GM21825 (cell line): Measurements from ENCODE around the gene B4GAT1.
"Not testable (repeated sequence)": the region's sequence is repeated elsewhere in the genome, so short reads cannot be mapped to it uniquely, and the experiment has no call there.

ENCODE experiments used
- ATAC-seq: cut with Tn5 transposase; IDR thresholded peaks from one replicate; pipeline ENCODE4 v1.9.1; 2021; ENCODE audit warnings: mild to moderate bottlenecking, moderate library complexity; ENCODE audit not compliant: unreplicated experiment

B4GAT1 gene

GRCh38 chr11:66347425-66348276 lies at the start of gene B4GAT1:
TSS of gene B4GAT1 (minus strand) at chr11:66347629. CDS start at chr11:66347545, 84 bp downstream.
- peak; percentile 30 for ATAC-seq

- no peak for ATAC-seq
Observed at GRCh38 chr11:66393954-66394353, 46.5 kb upstream of the B4GAT1 start.

GRCh38 chr11:66391322-66391721 lies 43.9 kb upstream of the B4GAT1 start:
- no peak for ATAC-seq

- ATAC-seq: no peak
Observed at GRCh38 chr11:66388780-66389386, 41.5 kb upstream of the B4GAT1 start.

GRCh38 chr11:66386171-66387069 lies 39.0 kb upstream of the B4GAT1 start:
- ATAC-seq: no peak

- ATAC-seq: not testable (repeated sequence)
Observed at GRCh38 chr11:66384316-66384715, 36.9 kb upstream of the B4GAT1 start.

- ATAC-seq: not testable (repeated sequence)
Observed at GRCh38 chr11:66380264-66380663, 32.8 kb upstream of the B4GAT1 start.

- ATAC-seq: not testable (repeated sequence)
Observed at GRCh38 chr11:66373690-66374287, 26.4 kb upstream of the B4GAT1 start.

GRCh38 chr11:66373265-66373664 lies 25.8 kb upstream of the B4GAT1 start:
- no peak for ATAC-seq

GRCh38 chr11:66371627-66372415 lies 24.4 kb upstream of the B4GAT1 start, which contains the start of gene SLC29A2:
TSS of gene SLC29A2 (minus strand) at chr11:66371760. CDS start at chr11:66371591, 169 bp downstream.
- ATAC-seq: peak; percentile 82

GRCh38 chr11:66369073-66369894 lies 21.9 kb upstream of the B4GAT1 start:
- no peak for ATAC-seq

GRCh38 chr11:66368484-66368883 lies 21.1 kb upstream of the B4GAT1 start:
- ATAC-seq: no peak

GRCh38 chr11:66367561-66368312 lies 20.3 kb upstream of the B4GAT1 start:
- no peak for ATAC-seq

- no peak for ATAC-seq
Observed at GRCh38 chr11:66366844-66367477, 19.5 kb upstream of the B4GAT1 start.

- no peak for ATAC-seq
Observed at GRCh38 chr11:66365711-66366619, 18.5 kb upstream of the B4GAT1 start.

GRCh38 chr11:66365166-66365565 lies 17.7 kb upstream of the B4GAT1 start:
- ATAC-seq: no peak
